CD4-positive, alpha-beta T cell (primary cell): Measurements from ENCODE around the gene TOR2A. TPM values are rescaled to one million over a fixed set of nuclear protein-coding genes. Genes with fewer than 3 reads are reported as not detected.
A peak's percentile ranks its signal among the peaks of the same experiment; 100 is the strongest.

ENCODE experiments used
- ATAC-seq: fragments of 200-7000 bp; cut with Tn5 transposase; one replicate; pipeline ENCODE4 v1.10.0; 2022; ENCODE audit warnings: mild to moderate bottlenecking; ENCODE audit not compliant: poor library complexity
- CTCF ChIA-PET: fragments of 350-600 bp; sonication (Branson Sonifier 250); formaldehyde crosslinking; loops from one replicate; lab custom pipeline; 2021; ENCODE audit warnings: antibody characterized with exemption, inconsistent platforms; lab: Charles Lee
- POLR2A ChIA-PET: fragments of 350-600 bp; sonication (Branson Sonifier 250); formaldehyde crosslinking; loops from one replicate; lab custom pipeline; 2021; ENCODE audit warnings: antibody characterized with exemption, inconsistent platforms; lab: Charles Lee
- DNase-seq, 14 experiments: peaks; one replicate each; pipeline ENCODE4 v3.0.0-alpha.2; 2013 to 2020; ENCODE audit warnings: mixed read lengths in 2 of 14
- H3K27ac ChIP-seq, 2 donors: one replicate each; pipeline versions ENCODE4 v1.5.1 to v1.7.0; 2013; ENCODE audit warnings: low read length in 2 of 2, low read depth in 1 of 2, mild to moderate bottlenecking in 1 of 2
- H3K27me3 ChIP-seq, 2 experiments: 1 replicate in 1 of 2; 2 replicates in 1 of 2; pipeline versions ENCODE4 v1.6.1 to v1.7.0; 2013; ENCODE audit warnings: low read length in 2 of 2, control low read depth in 1 of 2, mild to moderate bottlenecking in 1 of 2, moderate library complexity in 1 of 2; ENCODE audit not compliant: insufficient read depth in 2 of 2, control insufficient read depth in 1 of 2
- H3K36me3 ChIP-seq: one replicate; pipeline ENCODE4 v1.6.1; 2013; ENCODE audit warnings: low read length, control low read depth; ENCODE audit not compliant: insufficient read depth
- H3K4me1 ChIP-seq: one replicate; pipeline ENCODE4 v1.6.1; 2013; ENCODE audit warnings: low read length, control low read depth; ENCODE audit not compliant: insufficient read depth
- H3K4me3 ChIP-seq: one replicate; pipeline ENCODE4 v1.5.1; 2013; ENCODE audit warnings: mild to moderate bottlenecking, low read length, moderate library complexity
- H3K9me3 ChIP-seq, 2 experiments: 1 replicate in 1 of 2; 2 replicates in 1 of 2; pipeline versions ENCODE4 v1.6.1 to v1.7.0; 2013; ENCODE audit warnings: low read length in 2 of 2, mild to moderate bottlenecking in 2 of 2, control low read depth in 1 of 2, moderate library complexity in 1 of 2; ENCODE audit not compliant: control insufficient read depth in 1 of 2, insufficient read depth in 1 of 2
- H3K27ac Mint-ChIP-seq: one replicate; pipeline ENCODE4 v1.8.0; 2020; ENCODE audit warnings: mixed read lengths
- H3K27me3 Mint-ChIP-seq: one replicate; pipeline ENCODE4 v1.8.0; 2021; ENCODE audit warnings: mixed read lengths
- H3K36me3 Mint-ChIP-seq: one replicate; pipeline ENCODE4 v1.8.0; 2021; ENCODE audit warnings: low read depth, mixed read lengths
- H3K4me1 Mint-ChIP-seq: one replicate; pipeline ENCODE4 v1.8.0; 2021; ENCODE audit warnings: low read depth, mixed read lengths
- H3K4me3 Mint-ChIP-seq: one replicate; pipeline ENCODE4 v1.8.0; 2020; ENCODE audit warnings: mild to moderate bottlenecking, mixed read lengths
- H3K9me3 Mint-ChIP-seq: one replicate; pipeline ENCODE4 v1.8.0; 2020; ENCODE audit warnings: mixed read lengths
- CTCF ChIP-seq: fragments of 200-600 bp; IDR thresholded peaks from one replicate; pipeline ENCODE4 v1.8.0; 2022; ENCODE audit warnings: antibody characterized with exemption, mild to moderate bottlenecking
- intact Hi-C, 2 experiments: fragments of 100-400 bp; cut with DNase I in 1 of 2; cut with micrococcal nuclease in 1 of 2; formaldehyde crosslinking; loops; one replicate each; pipeline versions ENCODE4 v1.15.1 to v1.9.0; 2023 to 2025; cut with DNase I, micrococcal nuclease
- total RNA-seq, 174 experiments: library from RNA in 2 of 174; stranded (reverse) in 2 of 174; gene quantifications; one replicate each; pipeline ENCODE4 v1.2.3 and lab custom pipeline; 2021 to 2026

TOR2A gene
- total RNA-seq, 2 experiments from 2014 or later: 7.6 to 8.2 TPM

GRCh38 chr9:127746959-127747569 lies 12.0 kb upstream of the TOR2A start:
- no peak for TF ChIP-seq CTCF
- Mint-ChIP-seq H3K9me3 (no peaks in the 10 kb centered on the region), H3K4me3 (peak overlapping the region; percentile 13), H3K27me3 (no peaks in the 10 kb centered on the region), H3K27ac (peak overlapping the region; percentile 73), H3K4me1 (peaks cover 9% of the 10 kb centered on the region), H3K36me3 (peaks cover 75% of the 10 kb centered on the region)
- Histone ChIP-seq H3K4me1 (peaks cover 9% of the 10 kb centered on the region), H3K27me3 (no peaks in the 10 kb centered on the region), H3K36me3 (peaks cover 87% of the 10 kb centered on the region), H3K4me3 (no peak overlapping the region), H3K27ac (no peak overlapping the region), H3K9me3 (no peaks in the 10 kb centered on the region)
- intact Hi-C loops: no loop called here
- ATAC-seq (peak; percentile 87), DNase-seq (peak in 9 of 14 experiments; percentile 24 to 68 (median 35))
- POLR2A ChIA-PET: interaction anchor here (0.6 kb wide), 1 partner anchor 411 kb away, joined by 3 read pairs; no protein-coding TSS in a partner anchor
- CTCF ChIA-PET: interaction anchor here (0.7 to 4.6 kb wide), 4 partner anchors 12 to 39 kb away, joined by 3 to 23 read pairs (median 7); partner anchors contain the start of genes CDK9 and TOR2A

GRCh38 chr9:127744398-127745110 lies 9.5 kb upstream of the TOR2A start:
- Mint-ChIP-seq H3K36me3 (peaks cover 64% of the 10 kb centered on the region), H3K27ac (no peak overlapping the region), H3K27me3 (no peaks in the 10 kb centered on the region), H3K9me3 (no peaks in the 10 kb centered on the region), H3K4me3 (no peak overlapping the region), H3K4me1 (peaks cover 5% of the 10 kb centered on the region)
- ATAC-seq (no peak), DNase-seq (no peak)
- ChIA-PET POLR2A (no interaction called here), CTCF (interaction anchor here (1.0 to 4.6 kb wide), 2 partner anchors 9 to 40 kb away, joined by 3 to 23 read pairs; partner anchors contain the start of gene TOR2A)
- H3K27ac ChIP-seq: no peak overlapping the region
- intact Hi-C loops: no loop called here
- no peak for TF ChIP-seq CTCF
- H3K36me3 ChIP-seq: peaks cover 84% of the 10 kb centered on the region
- no peaks in the 10 kb centered on the region for H3K9me3 ChIP-seq
- H3K4me1 ChIP-seq: peaks cover 9% of the 10 kb centered on the region
- H3K4me3 ChIP-seq: no peak overlapping the region
- H3K27me3 ChIP-seq: no peaks in the 10 kb centered on the region

- H3K9me3 ChIP-seq: no peaks in the 10 kb centered on the region
- Mint-ChIP-seq H3K36me3 (peaks cover 64% of the 10 kb centered on the region), H3K4me1 (peaks cover 5% of the 10 kb centered on the region), H3K27ac (no peak overlapping the region), H3K27me3 (no peaks in the 10 kb centered on the region), H3K9me3 (no peaks in the 10 kb centered on the region), H3K4me3 (no peak overlapping the region)
- intact Hi-C loops: no loop called here
- POLR2A ChIA-PET: interaction anchor here (1.3 kb wide), 1 partner anchor 28 kb away, joined by 3 read pairs; no protein-coding TSS in a partner anchor
- no peak overlapping the region for H3K4me3 ChIP-seq
- H3K4me1 ChIP-seq: peaks cover 4% of the 10 kb centered on the region
- ATAC-seq: no peak
- no peak for DNase-seq
- H3K36me3 ChIP-seq: peaks cover 79% of the 10 kb centered on the region
- TF ChIP-seq CTCF: no peak
- H3K27ac ChIP-seq: no peak overlapping the region
- CTCF ChIA-PET: no interaction called here
- H3K27me3 ChIP-seq: no peaks in the 10 kb centered on the region
Measured at GRCh38 chr9:127742435-127743088, 7.5 kb upstream of the TOR2A start.
